A549 (cell line): Measurements from ENCODE around the gene FANCI. TPM values are rescaled to one million over a fixed set of nuclear protein-coding genes. Genes with fewer than 3 reads are reported as not detected.
A peak's percentile ranks its signal among the peaks of the same experiment; 100 is the strongest.

ENCODE experiments used
- ATAC-seq, 2 experiments: fragments of 200-7000 bp in 1 of 2; fragments of >200 bp in 1 of 2; cut with Nextera tagmentation in 1 of 2; cut with Tn5 transposase in 1 of 2; 3 replicates each; pipeline versions ENCODE4 v1.8.0 to v1.9.1; 2018 to 2020; ENCODE audit warnings: mild to moderate bottlenecking in 1 of 2, moderate library complexity in 1 of 2
- CTCF ChIA-PET: fragments of 300-600 bp; sonication (Branson Sonifier 250); formaldehyde crosslinking; extraction: SDS; loops from one replicate; lab custom pipeline; 2021; ENCODE audit warnings: antibody characterized with exemption, inconsistent platforms; lab: Yijun Ruan, JAX
- POLR2A ChIA-PET: fragments of 350-600 bp; formaldehyde crosslinking; extraction: SDS; loops from one replicate; lab custom pipeline; 2021; ENCODE audit warnings: antibody characterized with exemption, inconsistent platforms; lab: Yijun Ruan, JAX
- DNase-seq, 2 experiments: peaks; one replicate each; pipeline versions ENCODE4 v3.0.0 to v3.0.0-alpha.2; 2011 to 2016; ENCODE audit warnings: low read depth in 1 of 2, low spot score in 1 of 2
- FAIRE-seq: peaks from 2 replicates; lab custom pipeline; 2011; peaks lifted over from hg19 to GRCh38; lab: Jason Lieb, UNC
- H3K27ac ChIP-seq, 2 experiments: fragments of >200 bp; sonication (Bioruptor Twin); formaldehyde crosslinking; 3 replicates each; pipeline ENCODE4 v1.5.1; 2016 to 2017
- H3K4me1 ChIP-seq: fragments of >200 bp; sonication (Bioruptor Twin); formaldehyde crosslinking; 3 replicates; pipeline ENCODE4 v1.6.1; 2016
- H3K4me2 ChIP-seq: fragments of >200 bp; sonication (Bioruptor Twin); formaldehyde crosslinking; 3 replicates; pipeline ENCODE4 v1.6.1; 2016
- H3K4me3 ChIP-seq: fragments of >200 bp; sonication (Bioruptor Twin); formaldehyde crosslinking; 3 replicates; pipeline ENCODE4 v1.5.1; 2016
- H3K9me3 ChIP-seq: fragments of >200 bp; sonication (Bioruptor Twin); formaldehyde crosslinking; 3 replicates; pipeline ENCODE4 v1.6.1; 2016
- ATOH8 ChIP-seq: fragments of 250-450 bp; sonication (Bioruptor Pico); IDR thresholded peaks from 2 replicates; pipeline ENCODE4 v1.5.0; 2020; ENCODE audit warnings: low read depth, mild to moderate bottlenecking, moderate library complexity
- BHLHE40 ChIP-seq: IDR thresholded peaks from 2 replicates; pipeline ENCODE4 v1.6.1; 2012; ENCODE audit warnings: low read depth, low read length, inconsistent platforms
- CBX2 ChIP-seq: fragments of 200-600 bp; sonication (generic); IDR thresholded peaks from 2 replicates; pipeline ENCODE4 v1.6.1; 2016; ENCODE audit warnings: low read depth, mild to moderate bottlenecking, borderline replicate concordance
- CBX8 ChIP-seq: fragments of 200-600 bp; sonication (generic); IDR thresholded peaks from 2 replicates; pipeline ENCODE4 v1.6.1; 2016
- CEBPB ChIP-seq, 2 experiments: fragments of >200 bp in 1 of 2; sonication (Bioruptor Twin) in 1 of 2; formaldehyde crosslinking in 1 of 2; IDR thresholded peaks; 2 replicates each; pipeline ENCODE4 v1.6.1; 2012 to 2016
- CHD2 ChIP-seq: fragments of 150-350 bp; IDR thresholded peaks from 2 replicates; pipeline ENCODE4 v1.6.1; 2014; ENCODE audit warnings: low read length; ENCODE audit not compliant: partially characterized antibody
- FOSL2 ChIP-seq, 2 experiments: fragments of 450-650 bp in 1 of 2; fragments of >200 bp in 1 of 2; sonication (Bioruptor Twin) in 1 of 2; formaldehyde crosslinking; IDR thresholded peaks; 2 replicates each; pipeline versions ENCODE4 v1.5.0 to v1.6.1; 2016 to 2020; ENCODE audit warnings: mild to moderate bottlenecking in 1 of 2, moderate library complexity in 1 of 2
- FOXS1 ChIP-seq: fragments of 250-450 bp; sonication (Bioruptor Pico); IDR thresholded peaks from 2 replicates; pipeline ENCODE4 v1.5.0; 2020; ENCODE audit warnings: mild to moderate bottlenecking, moderate library complexity
- HDAC2 ChIP-seq: fragments of 200-600 bp; sonication (generic); IDR thresholded peaks from 2 replicates; pipeline ENCODE4 v1.6.1; 2016
- HES2 ChIP-seq: fragments of >200 bp; sonication (Bioruptor Twin); formaldehyde crosslinking; IDR thresholded peaks from 2 replicates; pipeline ENCODE4 v1.6.1; 2016
- JUN ChIP-seq, 2 experiments: fragments of >200 bp; sonication (Bioruptor Twin); formaldehyde crosslinking; IDR thresholded peaks; 2 replicates in 1 of 2; 3 replicates in 1 of 2; pipeline ENCODE4 v1.6.1; 2016 to 2017
- JUNB ChIP-seq: fragments of >200 bp; sonication (Bioruptor Twin); formaldehyde crosslinking; IDR thresholded peaks from 2 replicates; pipeline ENCODE4 v1.6.1; 2016
- MAFK ChIP-seq: fragments of 450-650 bp; IDR thresholded peaks from 2 replicates; pipeline ENCODE4 v1.6.1; 2014; ENCODE audit not compliant: partially characterized antibody
- MAX ChIP-seq: IDR thresholded peaks from 2 replicates; pipeline ENCODE4 v1.6.1; 2012
- MYC ChIP-seq: IDR thresholded peaks from 2 replicates; pipeline ENCODE4 v1.6.1; 2012; ENCODE audit warnings: mild to moderate bottlenecking, inconsistent platforms, low read length, improper control_type of control experiment, borderline replicate concordance
- NPAS2 ChIP-seq: fragments of 250-450 bp; sonication (Bioruptor Pico); IDR thresholded peaks from 2 replicates; pipeline ENCODE4 v1.8.0; 2022; ENCODE audit warnings: mild to moderate bottlenecking, moderate library complexity, borderline replicate concordance
- PHF8 ChIP-seq: fragments of 200-600 bp; sonication (generic); IDR thresholded peaks from 2 replicates; pipeline ENCODE4 v1.6.1; 2016; ENCODE audit warnings: low read depth, mild to moderate bottlenecking, antibody characterized with exemption, moderate library complexity, borderline replicate concordance
- POLR2A ChIP-seq: IDR thresholded peaks from 2 replicates; pipeline ENCODE4 v1.6.1; 2012; ENCODE audit warnings: mild to moderate bottlenecking, low read length
- POLR2AphosphoS2 ChIP-seq: conservative IDR thresholded peaks from 2 replicates; pipeline ENCODE4 v1.6.1; 2012; ENCODE audit warnings: low read length, improper control_type of control experiment, inconsistent platforms
- RARB ChIP-seq: fragments of 250-450 bp; sonication (Bioruptor Pico); IDR thresholded peaks from 2 replicates; pipeline ENCODE4 v1.8.0; 2021; ENCODE audit warnings: mild to moderate bottlenecking, moderate library complexity
- RFX5 ChIP-seq: fragments of 450-650 bp; IDR thresholded peaks from 2 replicates; pipeline ENCODE4 v1.7.1; 2014; ENCODE audit warnings: antibody characterized with exemption, mild to moderate bottlenecking, moderate library complexity
- SREBF2 ChIP-seq: fragments of 450-650 bp; IDR thresholded peaks from 2 replicates; pipeline ENCODE4 v1.6.1; 2014; ENCODE audit warnings: mild to moderate bottlenecking, moderate library complexity
- TFCP2L1 ChIP-seq: fragments of 250-450 bp; sonication (Bioruptor Pico); IDR thresholded peaks from 2 replicates; pipeline ENCODE4 v1.5.0; 2021; ENCODE audit warnings: mild to moderate bottlenecking
- ZSCAN20 ChIP-seq: fragments of 250-450 bp; sonication (Bioruptor Pico); IDR thresholded peaks from 2 replicates; pipeline ENCODE4 v1.8.0; 2022; ENCODE audit warnings: mild to moderate bottlenecking, moderate library complexity
- WGBS: methylation state at CpG from one replicate; pipeline ENCODE4 v1.1.6; 2017; ENCODE audit errors: missing lambda C conversion rate; 5-methylcytosine and 5-hydroxymethylcytosine counted together
- polyA plus RNA-seq, 4 experiments: library from polyadenylated mRNA; depleted of rRNA in 3 of 4; stranded (reverse); fragments of >200 nt; fragmentation: RNase III in 1 of 4; extraction: RNeasy Plus Mini Kit Qiagen cat#74134 plus additional on column Dnase treatment in 1 of 4; gene quantifications; 2 replicates in 3 of 4; 3 replicates in 1 of 4; pipeline ENCODE4 v1.2.3, GENCODE V29; 2011 to 2017
- TF ChIP-seq, protein P1 (sequence below): fragments of >200 bp; sonication (Bioruptor Twin); formaldehyde crosslinking; IDR thresholded peaks from 3 replicates; pipeline ENCODE4 v1.6.1; 2016
- TF ChIP-seq, protein P2 (sequence below): fragments of 200-600 bp; sonication (generic); IDR thresholded peaks from 2 replicates; pipeline ENCODE4 v1.6.1; 2016; ENCODE audit warnings: antibody characterized with exemption, mild to moderate bottlenecking, moderate library complexity
- TF ChIP-seq, protein P3 (sequence below): fragments of 150-350 bp; IDR thresholded peaks from 2 replicates; pipeline ENCODE4 v1.6.1; 2014; ENCODE audit warnings: low read depth, mild to moderate bottlenecking, low read length
- TF ChIP-seq, protein P4 (sequence below): IDR thresholded peaks from 2 replicates; pipeline ENCODE4 v1.6.1; 2012

FANCI gene
- polyA plus RNA-seq, 2 of the 4 experiments (the other 2 are of a cell fraction) = 101 to 123 TPM

DNA sequence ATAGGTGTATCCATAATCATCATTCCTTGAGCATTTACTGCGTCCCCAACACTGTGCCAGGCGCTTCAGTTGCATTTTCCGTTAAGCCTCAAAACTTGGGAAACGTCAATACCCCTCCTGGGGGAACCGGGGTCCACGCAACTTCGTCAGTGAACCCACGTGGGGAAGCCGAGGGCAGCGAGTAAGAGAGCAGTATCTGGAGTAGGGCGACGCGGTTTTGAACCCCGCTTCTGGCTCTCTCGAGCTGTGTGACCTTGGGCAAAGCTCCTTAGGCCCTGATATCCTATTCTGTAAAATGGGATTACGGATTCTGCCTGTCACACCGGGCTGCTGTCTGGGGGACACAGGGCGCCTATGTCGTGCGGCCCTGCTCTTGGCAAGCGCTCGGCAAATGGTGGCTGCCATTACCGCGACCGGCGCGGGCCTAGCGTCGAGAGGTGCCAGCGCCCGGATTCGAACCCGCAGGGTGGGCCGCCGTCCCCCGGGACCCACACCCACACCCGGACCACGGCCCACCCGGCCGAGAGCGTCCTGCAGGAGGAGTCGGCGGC, 90.3 kb downstream of the FANCI start (continued):
- TF ChIP-seq MAX = peak; percentile 54; the same call in 1 of the 2 replicates
- TF ChIP-seq MAFK = no peak
- TF ChIP-seq SREBF2 = no peak

DNA sequence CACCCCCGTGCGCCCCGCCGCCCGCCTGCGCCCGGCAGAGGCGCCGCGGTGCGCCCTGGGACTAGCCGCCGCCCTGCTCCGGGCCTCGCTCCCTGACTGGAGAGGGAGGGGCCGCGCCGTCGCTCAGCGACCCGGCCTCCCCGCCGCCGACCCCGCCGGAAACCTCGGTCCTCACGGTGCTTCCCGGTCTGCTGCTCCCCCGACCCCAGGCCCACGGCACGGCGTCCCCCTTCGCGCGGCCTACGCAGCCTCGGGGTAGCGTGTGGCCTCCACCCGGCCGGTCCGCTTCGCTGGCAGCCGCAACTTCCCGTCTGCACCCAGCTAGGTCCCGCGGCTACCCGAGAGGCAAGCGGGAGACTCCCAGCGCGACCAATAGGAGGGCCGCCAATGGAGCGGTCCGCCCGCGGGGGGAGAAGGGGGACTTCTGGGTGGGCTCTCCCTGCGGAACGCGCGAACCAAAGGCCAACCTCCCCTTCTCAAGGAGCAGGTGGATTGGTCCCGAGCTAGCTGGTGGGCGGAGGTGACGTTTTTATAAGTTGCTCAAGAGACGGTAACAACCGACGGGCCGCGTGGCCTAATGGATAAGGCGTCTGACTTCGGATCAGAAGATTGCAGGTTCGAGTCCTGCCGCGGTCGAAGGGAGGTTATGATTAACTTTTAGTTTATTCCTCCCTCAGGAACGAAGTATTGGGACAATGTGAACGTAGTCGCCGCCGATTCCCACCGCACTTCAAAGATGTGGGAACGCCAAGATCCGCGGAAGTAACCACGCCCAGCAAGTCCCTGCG, 90.9 kb downstream of the FANCI start, which contains the start of gene POLG:
TSS of gene POLG (minus strand) at position 315 of the 788 bp plus-strand sequence. CDS start 1,070 bp downstream, outside the sequence.
- H3K27ac ChIP-seq = peak within 1 kb of the TSS; percentile 89 to 95
- DNase-seq = peak; percentile 96 to 100
- CTCF ChIA-PET = interaction anchor here (1.2 to 34.7 kb wide), 5 partner anchors 11 to 128 kb away, joined by 3 to 593 read pairs (median 29); no protein-coding TSS in a partner anchor
- H3K4me3 ChIP-seq = peak within 1 kb of the TSS; percentile 68
- peak; percentile 80 to 94 for ATAC-seq
- FAIRE-seq = peak; percentile 84
- peak within 1 kb of the TSS; percentile 83 for H3K4me2 ChIP-seq
- POLR2A ChIA-PET = interaction anchor here (0.6 to 1.6 kb wide), 7 partner anchors 10 to 489 kb away, joined by 3 to 6 read pairs (median 3); partner anchors contain the start of gene FANCI
- WGBS = 0% methylated on average over 40 of the region's 85 CpGs
- H3K9me3 ChIP-seq = no peaks in the 10 kb centered on the region
- peaks cover 37% of the 10 kb centered on the region for H3K4me1 ChIP-seq
- TF ChIP-seq SREBF2 = peak; percentile 99
- peak; percentile 100 for TF ChIP-seq PHF8
- no peak; the same call in 1 of the 2 replicates for TF ChIP-seq HDAC2
- TF ChIP-seq, protein P1, sequence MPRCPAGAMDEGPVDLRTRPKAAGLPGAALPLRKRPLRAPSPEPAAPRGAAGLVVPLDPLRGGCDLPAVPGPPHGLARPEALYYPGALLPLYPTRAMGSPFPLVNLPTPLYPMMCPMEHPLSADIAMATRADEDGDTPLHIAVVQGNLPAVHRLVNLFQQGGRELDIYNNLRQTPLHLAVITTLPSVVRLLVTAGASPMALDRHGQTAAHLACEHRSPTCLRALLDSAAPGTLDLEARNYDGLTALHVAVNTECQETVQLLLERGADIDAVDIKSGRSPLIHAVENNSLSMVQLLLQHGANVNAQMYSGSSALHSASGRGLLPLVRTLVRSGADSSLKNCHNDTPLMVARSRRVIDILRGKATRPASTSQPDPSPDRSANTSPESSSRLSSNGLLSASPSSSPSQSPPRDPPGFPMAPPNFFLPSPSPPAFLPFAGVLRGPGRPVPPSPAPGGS = peak; percentile 98
- 0 out of 2 replicates have a peak, but pooled peaks have one; percentile 38 for TF ChIP-seq TFCP2L1 (CRISPR knock-in tag)
- peak; percentile 84 to 99; a peak in 4 of 5 replicates for TF ChIP-seq JUN (IDR thresholded peaks at IDR 0.05)
- TF ChIP-seq FOXS1 (CRISPR knock-in tag) = peak; percentile 53; the same call in 1 of the 2 replicates
- TF ChIP-seq ZSCAN20 (CRISPR knock-in tag) = no peak
- no peak for TF ChIP-seq ATOH8
- TF ChIP-seq MYC = peak; percentile 84; the same call in 1 of the 2 replicates
- TF ChIP-seq CBX8 = no peak
- TF ChIP-seq BHLHE40 = peak; percentile 95
- no peak for TF ChIP-seq POLR2AphosphoS2
- TF ChIP-seq RARB (CRISPR knock-in tag) = 0 out of 2 replicates have a peak, but pooled peaks have one; percentile 16
- peak; percentile 73 for TF ChIP-seq CHD2
- peak; percentile 29 for TF ChIP-seq RFX5
- TF ChIP-seq, protein P2, sequence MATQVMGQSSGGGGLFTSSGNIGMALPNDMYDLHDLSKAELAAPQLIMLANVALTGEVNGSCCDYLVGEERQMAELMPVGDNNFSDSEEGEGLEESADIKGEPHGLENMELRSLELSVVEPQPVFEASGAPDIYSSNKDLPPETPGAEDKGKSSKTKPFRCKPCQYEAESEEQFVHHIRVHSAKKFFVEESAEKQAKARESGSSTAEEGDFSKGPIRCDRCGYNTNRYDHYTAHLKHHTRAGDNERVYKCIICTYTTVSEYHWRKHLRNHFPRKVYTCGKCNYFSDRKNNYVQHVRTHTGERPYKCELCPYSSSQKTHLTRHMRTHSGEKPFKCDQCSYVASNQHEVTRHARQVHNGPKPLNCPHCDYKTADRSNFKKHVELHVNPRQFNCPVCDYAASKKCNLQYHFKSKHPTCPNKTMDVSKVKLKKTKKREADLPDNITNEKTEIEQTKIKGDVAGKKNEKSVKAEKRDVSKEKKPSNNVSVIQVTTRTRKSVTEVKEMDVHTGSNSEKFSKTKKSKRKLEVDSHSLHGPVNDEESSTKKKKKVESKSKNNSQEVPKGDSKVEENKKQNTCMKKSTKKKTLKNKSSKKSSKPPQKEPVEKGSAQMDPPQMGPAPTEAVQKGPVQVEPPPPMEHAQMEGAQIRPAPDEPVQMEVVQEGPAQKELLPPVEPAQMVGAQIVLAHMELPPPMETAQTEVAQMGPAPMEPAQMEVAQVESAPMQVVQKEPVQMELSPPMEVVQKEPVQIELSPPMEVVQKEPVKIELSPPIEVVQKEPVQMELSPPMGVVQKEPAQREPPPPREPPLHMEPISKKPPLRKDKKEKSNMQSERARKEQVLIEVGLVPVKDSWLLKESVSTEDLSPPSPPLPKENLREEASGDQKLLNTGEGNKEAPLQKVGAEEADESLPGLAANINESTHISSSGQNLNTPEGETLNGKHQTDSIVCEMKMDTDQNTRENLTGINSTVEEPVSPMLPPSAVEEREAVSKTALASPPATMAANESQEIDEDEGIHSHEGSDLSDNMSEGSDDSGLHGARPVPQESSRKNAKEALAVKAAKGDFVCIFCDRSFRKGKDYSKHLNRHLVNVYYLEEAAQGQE = peak; percentile 63
- no peak for TF ChIP-seq CBX2
- TF ChIP-seq FOSL2 (IDR thresholded peaks at IDR 0.05) = no peak
- peak; percentile 56 for TF ChIP-seq FOSL2 (CRISPR knock-in tag; IDR thresholded peaks at IDR 0.05)
- TF ChIP-seq, protein P3, sequence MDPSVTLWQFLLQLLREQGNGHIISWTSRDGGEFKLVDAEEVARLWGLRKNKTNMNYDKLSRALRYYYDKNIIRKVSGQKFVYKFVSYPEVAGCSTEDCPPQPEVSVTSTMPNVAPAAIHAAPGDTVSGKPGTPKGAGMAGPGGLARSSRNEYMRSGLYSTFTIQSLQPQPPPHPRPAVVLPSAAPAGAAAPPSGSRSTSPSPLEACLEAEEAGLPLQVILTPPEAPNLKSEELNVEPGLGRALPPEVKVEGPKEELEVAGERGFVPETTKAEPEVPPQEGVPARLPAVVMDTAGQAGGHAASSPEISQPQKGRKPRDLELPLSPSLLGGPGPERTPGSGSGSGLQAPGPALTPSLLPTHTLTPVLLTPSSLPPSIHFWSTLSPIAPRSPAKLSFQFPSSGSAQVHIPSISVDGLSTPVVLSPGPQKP = no peak
- TF ChIP-seq NPAS2 (CRISPR knock-in tag) = no peak
- no peak for TF ChIP-seq JUNB
- TF ChIP-seq, protein P4, sequence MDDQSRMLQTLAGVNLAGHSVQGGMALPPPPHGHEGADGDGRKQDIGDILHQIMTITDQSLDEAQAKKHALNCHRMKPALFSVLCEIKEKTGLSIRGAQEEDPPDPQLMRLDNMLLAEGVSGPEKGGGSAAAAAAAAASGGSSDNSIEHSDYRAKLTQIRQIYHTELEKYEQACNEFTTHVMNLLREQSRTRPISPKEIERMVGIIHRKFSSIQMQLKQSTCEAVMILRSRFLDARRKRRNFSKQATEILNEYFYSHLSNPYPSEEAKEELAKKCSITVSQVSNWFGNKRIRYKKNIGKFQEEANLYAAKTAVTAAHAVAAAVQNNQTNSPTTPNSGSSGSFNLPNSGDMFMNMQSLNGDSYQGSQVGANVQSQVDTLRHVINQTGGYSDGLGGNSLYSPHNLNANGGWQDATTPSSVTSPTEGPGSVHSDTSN = no peak; the same call in none of the 2 replicates
- TF ChIP-seq HES2 = no peak
- peak in 1 of 2 experiments; percentile 86; a peak in 2 of 4 replicates for TF ChIP-seq CEBPB (IDR thresholded peaks at IDR 0.05)
- TF ChIP-seq POLR2A = peak; percentile 99
- peak; percentile 93 for TF ChIP-seq MAX
